HUES64 (cell line): ENCODE results near the gene WDR64.
"Not testable (repeated sequence)": the region's sequence is repeated elsewhere in the genome, so short reads cannot be mapped to it uniquely, and the experiment has no call there.

ENCODE experiments used
- H3K27ac ChIP-seq: 2 replicates; pipeline ENCODE4 v1.7.0; 2013; ENCODE audit warnings: low read depth, low read length, inconsistent platforms
- H3K27me3 ChIP-seq: 2 replicates; pipeline ENCODE4 v1.6.1; 2013; ENCODE audit warnings: mild to moderate bottlenecking, low read length; ENCODE audit not compliant: insufficient read depth
- H3K36me3 ChIP-seq: 2 replicates; pipeline ENCODE4 v1.6.1; 2013; ENCODE audit warnings: mild to moderate bottlenecking, low read length; ENCODE audit not compliant: insufficient read depth
- H3K4me1 ChIP-seq: 2 replicates; pipeline ENCODE4 v1.6.1; 2013; ENCODE audit warnings: mild to moderate bottlenecking, low read length, moderate library complexity; ENCODE audit not compliant: insufficient read depth
- H3K4me3 ChIP-seq: 2 replicates; pipeline ENCODE4 v1.5.1; 2013; ENCODE audit warnings: mild to moderate bottlenecking, low read length, moderate library complexity
- H3K9ac ChIP-seq: 2 replicates; pipeline ENCODE4 v1.6.1; 2013; ENCODE audit warnings: mild to moderate bottlenecking, low read depth, low read length
- H3K9me3 ChIP-seq: 2 replicates; pipeline ENCODE4 v1.6.1; 2013; ENCODE audit warnings: low read depth, low read length; ENCODE audit not compliant: insufficient read depth
- WGBS: fragments of 150-250, 120-280 bp; methylation state at CpG from one replicate; pipeline ENCODE4 v1.1.7; 2013; ENCODE audit warnings: missing lambda C conversion rate; 5-methylcytosine and 5-hydroxymethylcytosine counted together

WDR64 gene

DNA sequence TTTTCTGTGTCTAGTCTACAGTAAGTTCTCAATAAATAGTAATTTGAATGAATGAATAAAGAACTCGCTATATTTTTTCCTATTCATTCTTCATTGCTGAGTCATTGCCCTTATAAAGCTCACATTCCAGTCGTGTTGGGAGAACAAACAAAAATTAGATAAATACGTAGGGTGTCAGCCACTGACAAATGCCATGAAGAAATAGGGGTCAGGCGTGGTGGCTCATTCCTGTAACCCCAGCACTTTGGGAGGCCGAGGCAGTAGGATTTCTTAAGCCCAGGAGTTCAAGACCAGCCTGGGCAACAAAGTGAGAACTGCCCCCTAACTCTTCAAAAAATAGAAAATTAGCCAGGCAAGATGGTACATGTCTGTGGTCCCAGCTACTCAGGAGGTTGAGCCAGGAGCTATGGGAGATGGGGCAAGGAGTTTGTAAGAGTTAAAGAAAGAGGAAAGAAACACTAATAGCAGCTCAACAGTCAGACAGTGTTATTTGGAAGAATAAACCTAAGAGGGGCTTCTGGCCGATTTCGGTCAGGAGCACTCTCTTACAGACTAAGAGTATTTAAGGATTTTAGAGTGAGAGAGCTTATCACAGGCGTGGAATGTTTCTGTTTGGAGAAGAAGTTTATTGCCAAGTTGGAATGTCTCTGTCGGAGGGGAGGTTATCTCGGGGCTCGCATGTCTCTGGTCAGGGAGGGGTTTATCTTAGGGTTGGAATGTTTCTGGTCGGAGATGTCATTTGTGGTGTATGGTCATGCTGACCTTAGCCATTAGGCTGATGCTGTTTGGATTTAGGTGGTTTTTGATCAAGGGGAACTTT lies 10.1 kb upstream of the WDR64 start:
- H3K4me1 ChIP-seq, result peaks cover 22% of the 10 kb centered on the region
- 92% methylated on average over 11 of the region's 12 CpGs for WGBS
- peaks cover 8% of the 10 kb centered on the region for H3K36me3 ChIP-seq
- H3K9me3 ChIP-seq, result peaks cover 4% of the 10 kb centered on the region; the same call in 1 of the 2 replicates
- H3K27me3 ChIP-seq, result no peaks in the 10 kb centered on the region
- H3K9ac ChIP-seq, result no peak overlapping the region
- no peak overlapping the region for H3K27ac ChIP-seq
- H3K4me3 ChIP-seq, result no peak overlapping the region

DNA sequence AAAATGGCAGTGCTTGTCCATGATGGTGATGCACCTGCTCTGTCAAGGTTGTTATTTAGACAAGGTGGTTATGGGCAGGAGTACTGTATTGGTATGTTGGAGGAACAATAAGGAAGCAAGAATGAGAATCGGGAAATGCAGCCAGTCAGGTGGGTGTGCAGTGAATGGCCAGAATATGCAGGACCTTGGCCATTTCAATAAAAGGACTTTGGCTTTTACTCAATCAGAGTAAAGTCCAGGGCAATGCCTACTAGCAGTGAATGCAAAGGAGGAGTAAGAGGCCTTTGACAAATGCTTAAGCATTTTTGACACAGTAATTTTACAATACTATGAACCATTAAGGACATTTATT lies 9.5 kb upstream of the WDR64 start:
- peaks cover 2% of the 10 kb centered on the region; the same call in 1 of the 2 replicates for H3K36me3 ChIP-seq
- 88% methylated on average over 1 of the region's 1 CpG for WGBS
- H3K27me3 ChIP-seq, result no peaks in the 10 kb centered on the region
- H3K4me1 ChIP-seq, result peaks cover 17% of the 10 kb centered on the region
- H3K9ac ChIP-seq, result no peak overlapping the region
- no peak overlapping the region for H3K4me3 ChIP-seq
- H3K27ac ChIP-seq, result no peak overlapping the region
- peaks cover 4% of the 10 kb centered on the region; the same call in 1 of the 2 replicates for H3K9me3 ChIP-seq

DNA sequence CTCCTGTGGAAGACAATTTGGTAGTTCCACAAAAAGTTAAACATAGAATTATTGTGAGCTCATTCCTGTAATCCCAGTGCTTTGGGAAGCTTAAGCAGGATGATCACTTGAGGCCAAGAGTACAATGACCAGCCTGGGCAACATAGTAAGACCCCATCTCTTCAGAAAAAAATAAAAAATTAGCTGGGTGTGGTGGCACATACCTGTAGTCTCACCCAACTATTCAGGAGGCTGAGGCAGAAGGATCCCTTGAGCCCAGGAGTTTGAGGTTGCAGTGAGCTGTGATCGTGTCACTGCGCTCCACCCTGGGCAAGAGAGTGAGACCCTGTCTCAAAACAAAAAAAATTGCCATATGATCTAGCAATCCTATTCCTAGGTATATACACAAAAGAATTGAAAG lies 7.8 kb upstream of the WDR64 start:
- Histone ChIP-seq H3K36me3 (no peaks in the 10 kb centered on the region), H3K27me3 (no peaks in the 10 kb centered on the region), H3K27ac (no peak overlapping the region), H3K4me3 (no peak overlapping the region), H3K9me3 (peaks cover 4% of the 10 kb centered on the region; the same call in 1 of the 2 replicates), H3K4me1 (peaks cover 5% of the 10 kb centered on the region; the same call in 1 of the 2 replicates), H3K9ac (no peak overlapping the region)
- WGBS, result 90% methylated on average over 2 of the region's 2 CpGs

DNA sequence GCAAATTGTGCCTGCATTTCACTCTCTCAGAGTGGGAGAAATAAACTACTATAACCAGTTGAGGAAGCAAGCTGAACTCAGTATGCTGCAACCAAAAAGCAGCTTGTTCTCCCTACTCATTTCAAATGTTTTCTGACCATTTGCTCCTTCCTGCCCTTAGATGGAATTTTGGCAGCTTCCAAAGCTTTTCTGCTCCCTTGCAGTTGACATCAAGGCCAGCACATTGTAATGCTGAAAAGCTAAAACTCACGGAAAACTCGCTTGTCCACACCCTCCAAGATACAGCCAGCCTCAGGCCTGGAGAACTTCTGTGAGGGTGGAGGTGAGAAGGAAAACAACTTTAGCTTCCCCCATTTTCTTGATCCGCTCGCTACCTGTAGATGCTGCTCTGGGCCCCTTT lies 6.9 kb upstream of the WDR64 start:
- no peak overlapping the region; the same call in 1 of the 2 replicates for H3K27ac ChIP-seq
- 75% methylated on average over 4 of the region's 4 CpGs for WGBS
- H3K9me3 ChIP-seq, result peaks cover 4% of the 10 kb centered on the region; the same call in 1 of the 2 replicates
- no peaks in the 10 kb centered on the region for H3K36me3 ChIP-seq
- no peak overlapping the region for H3K9ac ChIP-seq
- no peak overlapping the region for H3K4me3 ChIP-seq
- H3K4me1 ChIP-seq, result peaks cover 5% of the 10 kb centered on the region; the same call in 1 of the 2 replicates
- H3K27me3 ChIP-seq, result no peaks in the 10 kb centered on the region

DNA sequence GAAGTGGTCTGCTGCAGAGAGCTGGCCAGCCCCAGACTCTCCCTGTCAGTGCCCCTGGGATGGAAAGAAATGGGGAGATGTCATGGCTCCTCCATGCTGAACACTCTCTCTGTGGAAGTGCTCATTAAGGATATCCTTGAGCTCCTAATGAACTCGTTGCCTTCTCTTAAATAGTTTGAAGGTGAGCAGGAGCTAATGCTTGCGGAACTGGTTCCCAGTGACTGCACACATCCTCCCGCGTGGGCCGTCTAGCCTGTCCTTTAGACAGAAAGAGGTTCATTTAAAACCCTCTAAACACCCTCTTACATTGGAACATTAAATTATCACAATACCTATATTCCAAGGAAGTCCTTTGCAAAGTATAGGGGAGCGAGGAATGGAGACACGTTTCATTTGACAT lies 5.9 kb upstream of the WDR64 start:
- WGBS, result 85% methylated on average over 7 of the region's 7 CpGs
- Histone ChIP-seq H3K27ac (no peak overlapping the region), H3K9ac (no peak overlapping the region), H3K36me3 (no peaks in the 10 kb centered on the region), H3K4me3 (no peak overlapping the region), H3K27me3 (no peaks in the 10 kb centered on the region), H3K4me1 (no peaks in the 10 kb centered on the region), H3K9me3 (peaks cover 4% of the 10 kb centered on the region; the same call in 1 of the 2 replicates)

DNA sequence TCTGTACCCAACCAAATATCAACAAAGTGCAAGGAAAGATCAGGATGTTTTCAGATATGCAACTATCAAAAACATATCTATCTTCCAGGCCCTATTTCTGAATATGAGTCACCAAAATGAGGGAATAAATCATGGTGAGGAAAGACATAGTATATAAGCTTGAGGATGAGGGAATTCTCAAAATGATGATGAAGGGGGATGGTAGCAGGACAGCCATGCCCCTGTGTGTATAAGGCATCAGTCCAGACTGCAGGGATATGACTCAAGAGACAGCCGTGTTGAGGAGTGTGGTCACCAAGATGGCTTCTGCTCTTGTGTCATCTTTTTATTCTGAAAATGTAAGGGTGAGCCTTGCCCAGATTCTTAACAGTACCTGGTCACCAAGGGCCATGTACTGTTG lies 4.4 kb upstream of the WDR64 start:
- no peaks in the 10 kb centered on the region for H3K4me1 ChIP-seq
- no peaks in the 10 kb centered on the region for H3K27me3 ChIP-seq
- no peaks in the 10 kb centered on the region for H3K36me3 ChIP-seq
- H3K9ac ChIP-seq, result no peak overlapping the region
- H3K9me3 ChIP-seq, result no peaks in the 10 kb centered on the region
- 94% methylated on average over 1 of the region's 1 CpG for WGBS
- no peak overlapping the region for H3K27ac ChIP-seq
- no peak overlapping the region for H3K4me3 ChIP-seq

DNA sequence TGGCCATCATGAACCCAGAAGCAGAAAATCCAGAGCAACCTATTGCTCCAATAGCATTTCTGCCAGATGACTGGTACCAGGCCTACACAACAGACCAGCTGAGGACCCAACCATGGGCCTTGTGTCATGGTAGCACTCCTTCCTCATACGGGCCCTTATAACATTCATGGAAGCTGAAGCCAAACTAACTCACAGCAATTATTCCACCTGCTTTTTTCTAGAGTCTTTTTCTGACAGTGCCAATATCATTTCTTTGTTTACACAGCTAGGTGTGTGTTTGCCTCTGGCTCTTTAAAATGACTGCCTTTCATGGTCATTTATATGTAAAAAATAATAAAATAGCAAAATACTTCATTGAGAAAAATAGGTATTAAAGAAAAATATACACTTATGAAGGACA lies 3.9 kb upstream of the WDR64 start:
- H3K9ac ChIP-seq, result no peak overlapping the region
- H3K4me3 ChIP-seq, result no peak overlapping the region
- WGBS, result 95% methylated on average over 1 of the region's 1 CpG
- no peaks in the 10 kb centered on the region for H3K4me1 ChIP-seq
- H3K27me3 ChIP-seq, result no peaks in the 10 kb centered on the region
- no peaks in the 10 kb centered on the region for H3K36me3 ChIP-seq
- no peak overlapping the region for H3K27ac ChIP-seq
- no peaks in the 10 kb centered on the region for H3K9me3 ChIP-seq

DNA sequence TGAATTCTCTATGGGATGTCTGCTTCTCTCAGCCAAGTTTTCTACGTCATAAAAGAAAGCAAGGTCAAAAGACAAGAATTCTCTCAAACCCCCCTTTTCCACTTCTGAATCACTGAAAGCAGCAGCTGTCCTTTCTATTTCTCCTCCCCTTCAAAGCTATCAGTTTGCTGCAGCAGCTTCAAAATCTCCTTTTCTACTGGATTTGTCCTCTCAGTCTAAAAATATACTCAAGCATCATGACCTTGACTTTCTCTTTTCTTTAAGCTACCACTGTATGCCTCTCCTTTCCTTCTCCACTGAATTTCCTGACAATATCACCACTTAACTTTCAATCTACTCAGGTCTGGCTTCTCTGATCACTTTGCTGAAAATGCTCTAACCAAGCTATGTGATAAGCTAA lies 1.9 kb downstream of the WDR64 start:
- Histone ChIP-seq H3K27ac (no peak overlapping the region), H3K4me1 (no peaks in the 10 kb centered on the region), H3K4me3 (no peak overlapping the region), H3K9ac (no peak overlapping the region), H3K9me3 (no peaks in the 10 kb centered on the region), H3K27me3 (no peaks in the 10 kb centered on the region), H3K36me3 (no peaks in the 10 kb centered on the region)
- WGBS, result 86% methylated on average over 1 of the region's 1 CpG

DNA sequence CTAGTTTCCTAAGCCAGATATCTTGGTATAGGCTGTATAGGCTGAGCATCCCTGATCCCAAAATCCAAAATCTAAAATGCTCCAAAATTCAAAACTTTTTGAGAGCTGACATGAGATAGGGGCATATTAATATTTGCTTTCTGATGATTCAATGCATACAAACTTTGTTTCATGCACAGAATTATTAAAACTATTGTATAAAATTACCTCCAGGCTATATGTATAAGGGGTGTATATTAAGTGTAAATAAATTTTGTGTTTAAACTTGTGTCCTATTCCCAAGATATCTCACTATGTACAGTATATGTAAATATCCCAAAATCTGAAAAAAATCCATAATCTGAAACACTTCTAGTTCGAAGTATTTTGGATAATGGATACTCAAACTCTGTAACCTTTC lies 2.6 kb downstream of the WDR64 start:
- Histone ChIP-seq H3K9ac (no peak overlapping the region), H3K27ac (no peak overlapping the region), H3K9me3 (no peaks in the 10 kb centered on the region), H3K36me3 (no peaks in the 10 kb centered on the region), H3K4me1 (no peaks in the 10 kb centered on the region), H3K27me3 (no peaks in the 10 kb centered on the region), H3K4me3 (no peak overlapping the region)
- 100% methylated on average over 1 of the region's 1 CpG for WGBS

DNA sequence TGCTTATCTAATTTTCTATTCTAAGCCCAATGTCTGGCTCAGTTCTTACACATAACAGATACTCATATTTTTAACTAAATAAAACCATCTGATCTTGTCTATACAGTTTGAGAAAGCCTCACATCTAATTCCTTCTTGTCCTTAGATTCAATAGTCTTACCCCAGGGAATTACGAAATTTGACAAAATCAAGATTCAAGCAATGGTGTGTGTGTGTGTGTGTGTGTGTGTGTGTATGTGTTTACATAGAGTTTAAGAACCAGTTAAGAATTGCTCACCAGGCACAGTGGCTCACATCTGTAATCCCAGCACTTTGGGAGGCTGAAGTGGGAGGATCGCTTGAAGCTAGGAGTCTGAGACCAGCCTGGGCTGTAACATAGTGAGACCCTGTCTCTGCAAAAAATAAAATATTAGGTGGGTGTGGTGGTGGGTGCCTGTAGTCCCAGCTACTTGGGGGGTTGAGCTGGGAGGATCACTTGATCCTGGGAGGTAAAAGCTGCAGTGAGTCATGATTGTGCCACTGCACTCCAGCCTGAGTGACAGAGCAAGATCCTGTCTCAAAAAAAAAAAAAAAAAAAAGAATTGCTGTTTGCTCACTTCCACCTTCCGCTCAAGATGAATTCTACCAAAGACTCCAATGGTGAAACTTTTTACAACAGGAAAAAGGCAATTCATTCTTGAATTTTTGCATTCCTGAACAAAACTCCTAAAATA lies 6.2 kb downstream of the WDR64 start:
- no peaks in the 10 kb centered on the region for H3K27me3 ChIP-seq
- H3K9ac ChIP-seq, result no peak overlapping the region
- no peaks in the 10 kb centered on the region for H3K4me1 ChIP-seq
- no peak overlapping the region for H3K27ac ChIP-seq
- H3K4me3 ChIP-seq, result no peak overlapping the region
- WGBS, result 88% methylated on average over 3 of the region's 3 CpGs
- H3K9me3 ChIP-seq, result no peaks in the 10 kb centered on the region
- no peaks in the 10 kb centered on the region for H3K36me3 ChIP-seq

DNA sequence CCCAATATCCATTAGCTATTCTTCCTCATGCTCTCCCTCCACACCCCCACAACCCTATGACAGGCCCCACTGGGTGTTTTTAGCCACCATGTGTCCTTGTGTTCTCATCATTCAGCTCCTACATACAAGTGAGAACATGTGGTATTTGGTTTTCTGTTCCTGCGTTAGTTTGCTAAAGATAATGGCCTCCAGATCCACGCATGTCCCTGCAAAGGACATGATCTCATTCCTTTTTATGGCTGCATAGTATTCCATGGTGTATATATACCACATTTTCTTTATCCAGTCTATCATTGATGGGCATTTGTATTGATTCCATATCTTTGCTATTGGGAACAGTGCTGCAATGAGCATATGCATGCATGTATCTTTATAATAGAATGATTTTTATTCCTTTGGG lies 6.9 kb downstream of the WDR64 start:
- H3K4me1 ChIP-seq, H3K27ac ChIP-seq, H3K9me3 ChIP-seq, H3K4me3 ChIP-seq, H3K36me3 ChIP-seq, H3K9ac ChIP-seq, H3K27me3 ChIP-seq: not testable (repeated sequence)
- 94% methylated on average over 2 of the region's 2 CpGs for WGBS
